GM15510 (cell line): Measurements from ENCODE around the gene MRPL42.

Experiments used
- POLR2A ChIP-seq: IDR thresholded peaks from 3 replicates; pipeline ENCODE4 v1.6.1; 2011; ENCODE audit warnings: borderline replicate concordance; ENCODE audit not compliant: insufficient read length; ENCODE audit errors: extremely low read depth

MRPL42 gene

DNA sequence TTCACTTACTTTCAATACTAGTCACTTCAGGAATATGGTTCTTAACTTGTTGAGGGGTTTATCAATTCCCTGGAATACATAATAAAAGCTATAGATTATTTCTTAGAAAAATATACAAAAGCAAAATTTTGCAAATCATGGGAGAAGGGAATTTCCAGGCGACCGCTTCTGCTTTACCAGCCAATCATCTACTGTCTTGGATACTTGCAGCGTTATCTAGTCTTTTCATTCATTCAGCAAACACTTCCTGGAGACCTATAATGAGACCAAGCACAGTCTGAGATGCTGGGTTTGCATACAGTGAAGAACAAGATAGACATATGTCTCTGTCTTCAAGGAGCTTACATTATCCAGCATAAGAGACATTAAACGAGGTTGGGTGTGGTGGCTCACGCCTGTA lies 1.5 kb upstream of the MRPL42 start:
- no peak for TF ChIP-seq POLR2A

DNA sequence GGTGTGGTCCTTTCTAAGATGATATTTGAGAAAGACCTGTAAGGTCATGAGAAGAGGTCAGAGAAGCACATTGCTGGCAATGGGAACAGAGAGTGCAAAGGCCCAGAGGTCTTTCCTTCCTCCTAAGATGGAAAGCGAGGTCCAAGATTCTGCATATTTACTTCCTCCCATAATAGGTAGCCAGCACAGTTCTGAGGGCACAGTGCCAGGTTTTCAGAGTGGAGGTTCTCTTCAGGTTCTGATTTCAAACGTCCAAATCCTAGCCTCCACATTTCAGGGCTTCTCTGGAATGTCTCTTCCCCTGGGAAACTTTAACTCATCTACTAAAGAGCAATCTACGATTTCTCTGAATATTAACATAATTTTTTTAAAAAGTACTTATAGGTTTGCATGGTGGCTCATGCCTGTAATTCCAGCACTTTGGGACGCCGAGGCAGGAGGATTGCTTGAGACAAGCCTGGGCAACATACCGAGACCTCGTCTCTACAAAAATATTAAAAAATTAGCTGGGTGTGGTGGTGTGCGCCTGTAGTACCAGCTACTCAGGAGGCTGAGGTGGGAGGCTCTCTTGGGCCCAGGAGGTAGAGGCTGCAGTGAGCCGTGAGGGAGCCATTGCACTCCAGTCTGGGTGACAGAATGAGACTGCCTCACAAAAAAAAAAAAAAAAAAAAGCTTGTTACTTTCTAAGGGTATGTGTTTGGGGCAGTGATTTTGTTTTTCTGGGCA lies 526 bp upstream of the MRPL42 start:
- TF ChIP-seq POLR2A = no peak

- TF ChIP-seq POLR2A = no peak
These were observed 676 bp downstream of the MRPL42 start for GRCh38 chr12:93468008-93468371.

- TF ChIP-seq POLR2A = no peak
These were observed 2.1 kb downstream of the MRPL42 start for GRCh38 chr12:93469386-93469785.

DNA sequence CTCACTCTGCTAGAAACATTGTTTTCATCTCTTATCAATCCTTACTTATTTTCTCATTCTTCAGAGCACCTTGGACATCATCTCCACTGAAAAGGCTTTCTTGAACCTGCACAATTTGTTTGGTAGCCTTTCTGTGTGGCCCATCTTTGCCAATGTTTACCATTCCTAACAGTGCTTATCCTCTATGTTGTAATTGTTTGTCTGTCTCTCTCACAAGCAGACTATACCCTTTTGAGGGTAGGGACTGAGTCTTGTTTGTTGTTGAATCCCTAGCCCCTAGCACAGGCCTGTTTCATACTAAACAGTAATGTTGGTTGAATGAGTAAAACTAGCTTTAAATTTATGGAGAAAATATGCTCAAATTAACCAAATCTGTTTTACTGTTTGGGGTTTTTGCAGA lies 9.2 kb downstream of the MRPL42 start:
- no peak for TF ChIP-seq POLR2A

DNA sequence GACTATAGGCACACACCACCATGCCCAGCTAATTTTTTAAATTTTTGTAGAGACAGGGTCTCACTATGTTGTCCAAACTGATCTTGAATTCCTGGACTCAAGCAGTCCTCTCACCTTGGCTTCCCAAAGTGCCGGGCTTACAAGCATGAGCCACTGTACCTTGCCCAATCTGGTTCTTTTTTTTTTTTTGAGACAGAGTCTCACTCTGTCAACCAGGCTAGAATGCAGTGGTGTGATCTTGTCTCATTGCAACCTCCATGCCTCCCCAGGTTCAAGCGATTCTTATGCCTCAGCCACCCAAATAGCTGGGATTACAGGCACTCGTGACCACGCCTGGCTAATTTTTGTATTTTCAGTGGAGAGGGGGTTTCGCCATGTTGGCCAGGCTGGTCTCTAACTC lies 15.4 kb downstream of the MRPL42 start:
- no peak for TF ChIP-seq POLR2A

GRCh38 chr12:93483151-93483807 lies 16.0 kb downstream of the MRPL42 start:
- no peak for TF ChIP-seq POLR2A

GRCh38 chr12:93484315-93484981 lies 17.1 kb downstream of the MRPL42 start:
- TF ChIP-seq POLR2A = no peak

GRCh38 chr12:93494096-93494495 lies 26.8 kb downstream of the MRPL42 start:
- no peak for TF ChIP-seq POLR2A

- no peak for TF ChIP-seq POLR2A
These were observed 30.1 kb downstream of the MRPL42 start for GRCh38 chr12:93497456-93497855.

- TF ChIP-seq POLR2A = no peak
These were observed 32.9 kb downstream of the MRPL42 start for GRCh38 chr12:93500201-93500600.

DNA sequence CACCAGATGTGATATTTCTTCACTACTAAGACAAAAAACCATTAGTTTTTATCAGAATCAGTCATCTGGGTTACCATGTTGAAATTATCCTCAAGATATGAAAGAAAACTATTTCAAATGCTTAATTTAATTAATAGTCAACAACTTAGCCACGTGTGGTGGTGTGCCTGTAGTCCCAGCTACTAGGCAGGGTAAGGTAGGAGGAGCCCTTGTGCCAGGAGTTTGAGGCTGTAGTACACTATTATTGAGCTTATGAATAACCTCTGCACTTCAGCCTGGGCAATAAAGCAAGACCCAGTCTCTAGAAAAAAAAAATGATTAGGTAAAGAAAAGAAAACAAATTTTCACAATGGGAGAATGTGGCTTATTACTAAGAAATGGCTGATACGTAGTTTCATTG lies 33.4 kb downstream of the MRPL42 start:
- TF ChIP-seq POLR2A = no peak

DNA sequence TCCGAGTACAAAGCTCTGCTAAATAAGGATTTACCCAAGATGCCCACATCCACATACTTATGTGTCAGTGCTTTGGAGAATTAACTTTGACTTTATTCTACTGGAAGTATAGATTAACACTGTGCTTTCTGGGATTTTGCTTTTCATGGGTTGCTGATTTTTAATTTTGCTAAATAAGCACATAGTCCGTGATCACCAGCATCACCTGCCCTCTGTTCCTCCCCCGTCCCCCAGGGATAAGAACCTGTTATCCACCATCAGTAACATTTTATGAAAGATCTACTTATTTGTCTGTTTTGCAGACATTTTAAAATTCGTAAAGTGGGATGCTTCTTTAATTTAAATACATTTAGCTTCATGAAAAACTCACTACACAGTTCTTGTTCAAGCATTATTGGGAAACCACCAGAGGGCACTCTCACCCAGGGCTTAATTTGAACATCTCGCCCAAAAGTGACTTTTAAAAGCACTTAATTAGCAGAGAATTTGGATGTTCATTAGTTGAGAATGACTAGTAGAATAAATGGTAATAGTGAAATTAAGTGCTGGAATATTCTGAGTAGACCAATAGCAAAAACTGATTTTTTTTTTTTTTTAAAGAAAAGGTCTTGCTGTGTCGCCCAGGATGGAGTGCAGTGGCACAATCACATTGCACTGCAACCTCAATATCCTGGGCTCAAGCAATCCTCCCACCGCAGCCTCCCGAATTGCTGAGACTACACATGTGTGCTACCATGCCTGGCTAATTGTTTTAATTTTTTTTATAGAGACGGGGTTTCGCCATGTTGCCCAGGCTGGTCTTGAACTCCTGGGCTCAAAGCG lies 35.7 kb downstream of the MRPL42 start:
- no peak for TF ChIP-seq POLR2A

DNA sequence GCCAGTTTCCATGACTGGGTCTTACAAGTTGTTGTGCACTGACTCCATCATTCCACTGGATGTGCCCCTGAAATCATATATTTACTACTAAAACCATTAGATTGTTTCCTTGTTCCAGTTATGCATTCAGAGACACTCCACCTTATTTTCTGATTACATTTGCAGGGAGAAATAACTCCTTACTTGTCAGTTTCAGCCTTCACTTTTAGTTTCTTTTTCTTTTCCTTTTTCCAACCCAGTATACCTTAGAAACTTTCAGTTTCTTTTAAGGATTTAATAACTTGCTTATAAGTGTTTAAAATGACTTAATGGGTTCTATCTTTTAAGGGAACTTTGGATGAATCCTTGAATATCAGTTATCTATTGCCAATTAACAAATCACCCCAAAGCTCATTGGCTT lies 39.9 kb downstream of the MRPL42 start:
- TF ChIP-seq POLR2A = no peak

- no peak for TF ChIP-seq POLR2A
These were observed 42.2 kb downstream of the MRPL42 start for GRCh38 chr12:93509506-93509905.
